ENCODE results near the gene PIEZO2. TPM values are rescaled to one million over a fixed set of nuclear protein-coding genes. Genes with fewer than 3 reads are reported as not detected.

Gene PIEZO2
- total and polyA plus RNA-seq, 2 of the 8 experiments (the other 6 are each of a cell fraction or from before 2014, with no cell fraction given) = 4.7 to 16.5 TPM

DNA sequence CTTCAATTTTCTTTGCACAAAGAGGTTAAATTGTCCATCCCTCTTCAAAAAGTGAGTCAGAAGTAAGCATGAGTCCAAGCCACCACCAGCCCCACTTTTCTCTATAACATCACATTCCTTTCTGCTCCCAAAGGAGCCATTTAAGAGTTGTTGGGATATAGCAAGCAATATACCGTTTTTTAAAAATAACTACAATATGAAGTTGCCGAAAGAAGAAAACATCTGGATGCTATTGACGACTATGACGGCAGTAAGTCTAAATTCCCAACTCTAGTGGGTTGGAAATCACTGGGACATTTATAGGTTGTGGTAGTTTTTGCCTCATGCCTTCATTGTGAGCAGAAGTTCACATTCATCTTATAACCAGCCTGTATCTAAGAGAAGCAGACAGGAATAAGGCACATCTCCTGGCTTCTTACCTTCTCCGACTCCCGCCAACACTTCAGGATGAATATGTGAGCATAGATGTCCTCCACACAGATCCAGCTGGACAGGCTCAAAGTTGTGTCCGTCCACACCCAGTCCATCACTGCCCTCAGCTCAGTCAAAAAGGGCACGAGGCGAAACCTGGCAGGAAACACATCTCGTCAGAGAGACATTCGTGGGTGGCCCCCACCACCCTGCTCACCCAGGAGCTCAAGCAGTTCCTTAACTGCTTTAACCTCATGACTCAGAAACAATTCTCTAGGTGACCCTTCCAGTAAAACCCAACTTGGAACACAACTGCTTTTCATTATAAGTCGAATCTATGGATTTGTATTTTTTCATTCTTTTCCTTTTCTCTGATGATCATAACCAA lies 459.9 kb downstream of the PIEZO2 start (continued):
- TF ChIP-seq, protein P1, sequence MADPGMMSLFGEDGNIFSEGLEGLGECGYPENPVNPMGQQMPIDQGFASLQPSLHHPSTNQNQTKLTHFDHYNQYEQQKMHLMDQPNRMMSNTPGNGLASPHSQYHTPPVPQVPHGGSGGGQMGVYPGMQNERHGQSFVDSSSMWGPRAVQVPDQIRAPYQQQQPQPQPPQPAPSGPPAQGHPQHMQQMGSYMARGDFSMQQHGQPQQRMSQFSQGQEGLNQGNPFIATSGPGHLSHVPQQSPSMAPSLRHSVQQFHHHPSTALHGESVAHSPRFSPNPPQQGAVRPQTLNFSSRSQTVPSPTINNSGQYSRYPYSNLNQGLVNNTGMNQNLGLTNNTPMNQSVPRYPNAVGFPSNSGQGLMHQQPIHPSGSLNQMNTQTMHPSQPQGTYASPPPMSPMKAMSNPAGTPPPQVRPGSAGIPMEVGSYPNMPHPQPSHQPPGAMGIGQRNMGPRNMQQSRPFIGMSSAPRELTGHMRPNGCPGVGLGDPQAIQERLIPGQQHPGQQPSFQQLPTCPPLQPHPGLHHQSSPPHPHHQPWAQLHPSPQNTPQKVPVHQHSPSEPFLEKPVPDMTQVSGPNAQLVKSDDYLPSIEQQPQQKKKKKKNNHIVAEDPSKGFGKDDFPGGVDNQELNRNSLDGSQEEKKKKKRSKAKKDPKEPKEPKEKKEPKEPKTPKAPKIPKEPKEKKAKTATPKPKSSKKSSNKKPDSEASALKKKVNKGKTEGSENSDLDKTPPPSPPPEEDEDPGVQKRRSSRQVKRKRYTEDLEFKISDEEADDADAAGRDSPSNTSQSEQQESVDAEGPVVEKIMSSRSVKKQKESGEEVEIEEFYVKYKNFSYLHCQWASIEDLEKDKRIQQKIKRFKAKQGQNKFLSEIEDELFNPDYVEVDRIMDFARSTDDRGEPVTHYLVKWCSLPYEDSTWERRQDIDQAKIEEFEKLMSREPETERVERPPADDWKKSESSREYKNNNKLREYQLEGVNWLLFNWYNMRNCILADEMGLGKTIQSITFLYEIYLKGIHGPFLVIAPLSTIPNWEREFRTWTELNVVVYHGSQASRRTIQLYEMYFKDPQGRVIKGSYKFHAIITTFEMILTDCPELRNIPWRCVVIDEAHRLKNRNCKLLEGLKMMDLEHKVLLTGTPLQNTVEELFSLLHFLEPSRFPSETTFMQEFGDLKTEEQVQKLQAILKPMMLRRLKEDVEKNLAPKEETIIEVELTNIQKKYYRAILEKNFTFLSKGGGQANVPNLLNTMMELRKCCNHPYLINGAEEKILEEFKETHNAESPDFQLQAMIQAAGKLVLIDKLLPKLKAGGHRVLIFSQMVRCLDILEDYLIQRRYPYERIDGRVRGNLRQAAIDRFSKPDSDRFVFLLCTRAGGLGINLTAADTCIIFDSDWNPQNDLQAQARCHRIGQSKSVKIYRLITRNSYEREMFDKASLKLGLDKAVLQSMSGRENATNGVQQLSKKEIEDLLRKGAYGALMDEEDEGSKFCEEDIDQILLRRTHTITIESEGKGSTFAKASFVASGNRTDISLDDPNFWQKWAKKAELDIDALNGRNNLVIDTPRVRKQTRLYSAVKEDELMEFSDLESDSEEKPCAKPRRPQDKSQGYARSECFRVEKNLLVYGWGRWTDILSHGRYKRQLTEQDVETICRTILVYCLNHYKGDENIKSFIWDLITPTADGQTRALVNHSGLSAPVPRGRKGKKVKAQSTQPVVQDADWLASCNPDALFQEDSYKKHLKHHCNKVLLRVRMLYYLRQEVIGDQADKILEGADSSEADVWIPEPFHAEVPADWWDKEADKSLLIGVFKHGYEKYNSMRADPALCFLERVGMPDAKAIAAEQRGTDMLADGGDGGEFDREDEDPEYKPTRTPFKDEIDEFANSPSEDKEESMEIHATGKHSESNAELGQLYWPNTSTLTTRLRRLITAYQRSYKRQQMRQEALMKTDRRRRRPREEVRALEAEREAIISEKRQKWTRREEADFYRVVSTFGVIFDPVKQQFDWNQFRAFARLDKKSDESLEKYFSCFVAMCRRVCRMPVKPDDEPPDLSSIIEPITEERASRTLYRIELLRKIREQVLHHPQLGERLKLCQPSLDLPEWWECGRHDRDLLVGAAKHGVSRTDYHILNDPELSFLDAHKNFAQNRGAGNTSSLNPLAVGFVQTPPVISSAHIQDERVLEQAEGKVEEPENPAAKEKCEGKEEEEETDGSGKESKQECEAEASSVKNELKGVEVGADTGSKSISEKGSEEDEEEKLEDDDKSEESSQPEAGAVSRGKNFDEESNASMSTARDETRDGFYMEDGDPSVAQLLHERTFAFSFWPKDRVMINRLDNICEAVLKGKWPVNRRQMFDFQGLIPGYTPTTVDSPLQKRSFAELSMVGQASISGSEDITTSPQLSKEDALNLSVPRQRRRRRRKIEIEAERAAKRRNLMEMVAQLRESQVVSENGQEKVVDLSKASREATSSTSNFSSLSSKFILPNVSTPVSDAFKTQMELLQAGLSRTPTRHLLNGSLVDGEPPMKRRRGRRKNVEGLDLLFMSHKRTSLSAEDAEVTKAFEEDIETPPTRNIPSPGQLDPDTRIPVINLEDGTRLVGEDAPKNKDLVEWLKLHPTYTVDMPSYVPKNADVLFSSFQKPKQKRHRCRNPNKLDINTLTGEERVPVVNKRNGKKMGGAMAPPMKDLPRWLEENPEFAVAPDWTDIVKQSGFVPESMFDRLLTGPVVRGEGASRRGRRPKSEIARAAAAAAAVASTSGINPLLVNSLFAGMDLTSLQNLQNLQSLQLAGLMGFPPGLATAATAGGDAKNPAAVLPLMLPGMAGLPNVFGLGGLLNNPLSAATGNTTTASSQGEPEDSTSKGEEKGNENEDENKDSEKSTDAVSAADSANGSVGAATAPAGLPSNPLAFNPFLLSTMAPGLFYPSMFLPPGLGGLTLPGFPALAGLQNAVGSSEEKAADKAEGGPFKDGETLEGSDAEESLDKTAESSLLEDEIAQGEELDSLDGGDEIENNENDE (IDR thresholded peaks at IDR 0.05; ENCODE audit: insufficient replicate concordance, low read length) = no peak
- TF ChIP-seq CHD1 (IDR thresholded peaks at IDR 0.05; ENCODE audit: low read depth, low read length) (no peak), SP4 (IDR thresholded peaks at IDR 0.05; ENCODE audit: low read length) (no peak), BCL11A (IDR thresholded peaks at IDR 0.05; ENCODE audit: low read depth in 2 of 2, low read length in 2 of 2) (no peak), EZH2 (IDR thresholded peaks at IDR 0.05; ENCODE audit: low read depth, low read length, severe bottlenecking) (no peak), SUZ12 (IDR thresholded peaks at IDR 0.05; ENCODE audit: low read length) (no peak), NRF1 (IDR thresholded peaks at IDR 0.05; ENCODE audit: low read depth, low read length) (no peak), TAF1 (IDR thresholded peaks at IDR 0.05; ENCODE audit: low read depth, low read length) (no peak)
